HepG2 (cell line): Measurements from ENCODE around the gene FCGBP. TPM values are rescaled to one million over a fixed set of nuclear protein-coding genes. Genes with fewer than 3 reads are reported as not detected.

Experiments used
- ATAC-seq: fragments of 200-7000 bp; cut with Tn5 transposase; 3 replicates; pipeline ENCODE4 v1.9.1; 2020; ENCODE audit warnings: mild to moderate bottlenecking, moderate library complexity
- BruUV-seq: library from RNA; stranded (reverse); fragments of 400-500 nt; replicated peaks from 2 replicates; lab custom pipeline; 2021; lab: Mats Ljungman, UMichigan
- CTCF ChIA-PET: fragments of 300-600 bp; formaldehyde crosslinking; extraction: SDS; loops from one replicate; lab custom pipeline; 2021; ENCODE audit warnings: low total read pairs, inconsistent platforms, low intra/inter-chr PET ratio; lab: Yijun Ruan, JAX
- POLR2A ChIA-PET: fragments of 350-600 bp; sonication (Branson Sonifier 250); formaldehyde crosslinking; loops from one replicate; lab custom pipeline; 2020; ENCODE audit warnings: antibody characterized with exemption, inconsistent platforms; lab: Yijun Ruan, JAX
- DNase-seq: peaks from one replicate; pipeline ENCODE4 v3.0.0-alpha.2; 2015; ENCODE audit warnings: low spot score
- FAIRE-seq: peaks from 3 replicates; lab custom pipeline; 2011; peaks lifted over from hg19 to GRCh38; lab: Jason Lieb, UNC
- H2AFZ ChIP-seq: one replicate; pipeline ENCODE4 v1.6.1; 2011; ENCODE audit warnings: low read length, inconsistent platforms
- H3K27ac ChIP-seq: fragments of 300-600 bp; 3 replicates; pipeline ENCODE4 v1.8.0; 2011; ENCODE audit warnings: mixed run types, mild to moderate bottlenecking, mixed read lengths, low read length, inconsistent platforms; ENCODE audit not compliant: insufficient read depth; ENCODE audit errors: extremely low read length
- H3K27me3 ChIP-seq, 2 experiments: fragments of 200-600 bp in 1 of 2; 2 replicates in 1 of 2; 3 replicates in 1 of 2; pipeline versions ENCODE4 v1.6.0 to v1.8.0; 2011; ENCODE audit warnings: low read length in 2 of 2, mild to moderate bottlenecking in 2 of 2, moderate library complexity in 2 of 2, inconsistent platforms in 1 of 2; ENCODE audit not compliant: insufficient read depth in 2 of 2, control insufficient read depth in 1 of 2
- H3K36me3 ChIP-seq, 2 experiments: fragments of 200-600 bp in 1 of 2; replicated peaks in 1 of 2; 2 replicates in 1 of 2; 3 replicates in 1 of 2; pipeline versions ENCODE4 v1.5.1 to v1.8.0; 2011; ENCODE audit warnings: low read length in 2 of 2, inconsistent platforms in 1 of 2; ENCODE audit not compliant: insufficient read depth in 2 of 2, control insufficient read depth in 1 of 2
- H3K4me1 ChIP-seq: 2 replicates; pipeline ENCODE4 v1.5.1; 2012; ENCODE audit warnings: low read length, inconsistent platforms; ENCODE audit not compliant: insufficient read depth
- H3K4me2 ChIP-seq: 2 replicates; pipeline ENCODE4 v1.6.0; 2011; ENCODE audit warnings: low read depth, low read length, inconsistent platforms
- H3K4me3 ChIP-seq, 3 experiments: fragments of 200-600 bp in 1 of 3; sonication (generic), shearing (Covaris generic) in 1 of 3; replicated peaks in 1 of 3; 2 replicates each; pipeline ENCODE4 v1.5.1; 2011 to 2016; ENCODE audit warnings: low read length in 3 of 3, inconsistent platforms in 2 of 3, low read depth in 2 of 3, mild to moderate bottlenecking in 2 of 3, control low read depth in 1 of 3, mixed read lengths in 1 of 3; ENCODE audit not compliant: insufficient read depth in 1 of 3
- H3K79me2 ChIP-seq: one replicate; pipeline ENCODE4 v1.6.1; 2011; ENCODE audit warnings: low read length, inconsistent platforms; ENCODE audit not compliant: insufficient read depth
- H3K9ac ChIP-seq: 2 replicates; pipeline ENCODE4 v1.6.0; 2011; ENCODE audit warnings: mild to moderate bottlenecking, low read depth, low read length, inconsistent platforms; ENCODE audit not compliant: insufficient read depth
- H3K9me3 ChIP-seq: 2 replicates; pipeline ENCODE4 v1.5.1; 2012; ENCODE audit warnings: mild to moderate bottlenecking, low read length
- H4K20me1 ChIP-seq: 2 replicates; pipeline ENCODE4 v1.6.0; 2011; ENCODE audit warnings: inconsistent platforms, mild to moderate bottlenecking, low read length, moderate library complexity; ENCODE audit not compliant: insufficient read depth
- GZF1 ChIP-seq: sonication (generic); formaldehyde crosslinking; IDR thresholded peaks from 2 replicates; pipeline ENCODE4 v1.5.1; 2020; ENCODE audit warnings: mild to moderate bottlenecking, missing genetic modification reagents
- KLF12 ChIP-seq: sonication (generic); formaldehyde crosslinking; IDR thresholded peaks from 2 replicates; pipeline ENCODE4 v1.4.0; 2020; ENCODE audit warnings: missing genetic modification reagents, borderline replicate concordance
- LBX2 ChIP-seq: sonication (generic); formaldehyde crosslinking; IDR thresholded peaks from 2 replicates; pipeline ENCODE4 v1.5.0; 2020; ENCODE audit warnings: missing genetic modification reagents, mild to moderate bottlenecking, borderline replicate concordance
- PRDM10 ChIP-seq: sonication (generic); formaldehyde crosslinking; IDR thresholded peaks from 2 replicates; pipeline ENCODE4 v1.4.0; 2020; ENCODE audit warnings: low read depth, missing genetic modification reagents
- THRA ChIP-seq: sonication (generic); formaldehyde crosslinking; IDR thresholded peaks from 2 replicates; pipeline ENCODE4 v1.4.0; 2020; ENCODE audit warnings: missing genetic modification reagents, borderline replicate concordance
- TMF1 ChIP-seq: sonication (generic); formaldehyde crosslinking; IDR thresholded peaks from 2 replicates; pipeline ENCODE4 v1.8.1; 2022; ENCODE audit warnings: low read depth, missing genetic modification reagents
- TOE1 ChIP-seq: sonication (generic); formaldehyde crosslinking; IDR thresholded peaks from 2 replicates; pipeline ENCODE4 v1.4.0; 2020; ENCODE audit warnings: mild to moderate bottlenecking, missing genetic modification reagents
- ZNF224 ChIP-seq: sonication (generic); formaldehyde crosslinking; IDR thresholded peaks from 2 replicates; pipeline ENCODE4 v1.5.0; 2020; ENCODE audit warnings: mild to moderate bottlenecking, missing genetic modification reagents
- ZNF251 ChIP-seq: sonication (generic); formaldehyde crosslinking; IDR thresholded peaks from 2 replicates; pipeline ENCODE4 v1.9.0; 2021; ENCODE audit warnings: mild to moderate bottlenecking, missing genetic modification reagents
- ZNF564 ChIP-seq: sonication (generic); formaldehyde crosslinking; IDR thresholded peaks from 2 replicates; pipeline ENCODE4 v1.8.1; 2023; ENCODE audit warnings: mild to moderate bottlenecking, missing genetic modification reagents
- ZNF674 ChIP-seq: sonication (generic); formaldehyde crosslinking; IDR thresholded peaks from 2 replicates; pipeline ENCODE4 v1.5.0; 2020; ENCODE audit warnings: low read depth, mild to moderate bottlenecking, missing genetic modification reagents
- ZNF790 ChIP-seq: sonication (generic); formaldehyde crosslinking; IDR thresholded peaks from 2 replicates; pipeline ENCODE4 v1.8.0; 2022; ENCODE audit warnings: missing genetic modification reagents, mild to moderate bottlenecking, borderline replicate concordance
- WGBS: methylation state at CpG from one replicate; pipeline ENCODE4 v1.1.6; 2017; ENCODE audit warnings: low lambda C conversion rate; 5-methylcytosine and 5-hydroxymethylcytosine counted together
- in situ Hi-C: cut with HindIII; loops from 2 replicates; pipeline ENCODE4 v1.10.0; 2017; ENCODE audit warnings: low pct_unique_long_range_greater_than_20kb; ENCODE audit not compliant: extremely low pct_ligation_motif_present
- intact Hi-C: fragments of 100-400 bp; cut with micrococcal nuclease; formaldehyde crosslinking; loops from one replicate; pipeline ENCODE4 v1.10.0; 2022; ENCODE audit not compliant: unreplicated experiment
- polyA plus RNA-seq, 8 experiments: library from polyadenylated mRNA; depleted of rRNA in 3 of 8; stranded (reverse) in 7 of 8; unstranded in 1 of 8; fragments of >200 nt; fragmentation: Illumina TruSeq in 4 of 8; extraction: Trizol in 4 of 8; gene quantifications; 2 replicates each; pipeline versions ENCODE4 v1.2.1 to v1.2.3, GENCODE V29; 2011 to 2016; ENCODE audit warnings: low read depth in 4 of 8, missing spikeins in 1 of 8, mixed read lengths in 1 of 8; ENCODE audit not compliant: insufficient read depth in 1 of 8
- total RNA-seq, 5 experiments: library from RNA; depleted of rRNA; stranded (reverse); fragments of >200 nt; fragmentation: Illumina TruSeq; extraction: Trizol; gene quantifications; 2 replicates each; pipeline ENCODE4 v1.2.3, GENCODE V29; 2016; ENCODE audit warnings: low read depth in 1 of 5

FCGBP gene
- total and polyA plus RNA-seq, 2 of the 13 experiments (the other 11 are each of a cell fraction or from before 2014, with no cell fraction given), result 1.3 to 7.0 TPM

GRCh38 chr19:39951065-39951650 lies 16.7 kb upstream of the FCGBP start (continued):
- TF ChIP-seq PRDM10 (CRISPR knock-in tag) (no peak), KLF12 (CRISPR knock-in tag) (no peak), ZNF224 (CRISPR knock-in tag) (no peak), ZNF674 (CRISPR knock-in tag) (no peak)

- 52% methylated on average over 2 of the region's 2 CpGs for WGBS
- Histone ChIP-seq H3K4me2 (no peak overlapping the region), H3K27me3 (no peaks in the 10 kb centered on the region), H3K4me3 (no peak overlapping the region), H3K4me1 (peaks cover 27% of the 10 kb centered on the region), H3K9me3 (no peaks in the 10 kb centered on the region), H3K9ac (no peak overlapping the region), H3K79me2 (no peaks in the 10 kb centered on the region), H2AFZ (no peak overlapping the region), H4K20me1 (no peaks in the 10 kb centered on the region), H3K27ac (no peak overlapping the region), H3K36me3 (no peaks in the 10 kb centered on the region)
- FAIRE-seq, result no peak
- TF ChIP-seq THRA, result no peak
- no peak for TF ChIP-seq TOE1 (CRISPR knock-in tag)
- no peak for TF ChIP-seq LBX2 (CRISPR knock-in tag)
- no peak for TF ChIP-seq ZNF564
- no peak for TF ChIP-seq ZNF790 (CRISPR knock-in tag)
- no peak for TF ChIP-seq ZNF251 (CRISPR knock-in tag)
- no peak for TF ChIP-seq GZF1 (CRISPR knock-in tag)
- no peak for TF ChIP-seq TMF1
- ATAC-seq, result no peak
- CTCF ChIA-PET, result no interaction called here
- POLR2A ChIA-PET, result no interaction called here
- in situ Hi-C loops (no loop called here), intact Hi-C loops (no loop called here)
- BruUV-seq, result no TSS peak
- no peak for DNase-seq
Measured at GRCh38 chr19:39949026-39949747, 14.8 kb upstream of the FCGBP start.
